ENCODE data around the gene TMEM171. TPM values are rescaled to one million over a fixed set of nuclear protein-coding genes. Genes with fewer than 3 reads are reported as not detected.

Gene TMEM171
- total and polyA plus RNA-seq, 2 of the 8 experiments (the other 6 are each of a cell fraction or from before 2014, with no cell fraction given): 1.0 to 2.2 TPM

DNA sequence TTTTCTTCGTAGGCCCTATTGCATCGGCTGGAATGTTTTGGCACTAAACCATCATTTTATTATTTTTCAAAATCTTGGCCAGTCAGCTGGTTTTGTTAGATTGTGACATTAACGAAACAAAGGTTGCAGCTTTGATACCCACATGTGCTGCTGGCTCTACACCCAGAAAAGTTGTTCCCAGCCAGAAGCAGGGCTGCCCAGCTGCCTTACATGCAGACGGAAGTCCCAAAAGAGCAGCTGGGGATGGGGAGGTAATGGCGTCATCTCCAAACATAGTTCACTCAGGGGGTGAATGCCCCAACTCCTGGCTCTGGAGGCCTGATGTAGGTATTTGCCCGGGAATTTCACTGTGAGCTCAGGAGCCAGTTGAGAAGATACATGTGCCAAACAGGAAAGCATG, 23.3 kb downstream of the TMEM171 start (continued):
- no peak for TF ChIP-seq SP4 (IDR thresholded peaks at IDR 0.05; ENCODE audit: low read length)
